K562 (cell line): ENCODE measurements around the gene LDB2. TPM values are rescaled to one million over a fixed set of nuclear protein-coding genes. Genes with fewer than 3 reads are reported as not detected.

Experiments
- ATAC-seq: fragments of 200-7000 bp; cut with Tn5 transposase; 3 replicates; pipeline ENCODE4 v1.9.1; 2020; ENCODE audit warnings: moderate library complexity
- BruUV-seq: library from RNA; stranded (reverse); fragments of 400-500 nt; replicated peaks from 2 replicates; lab custom pipeline; 2021; lab: Mats Ljungman, UMichigan
- CTCF ChIA-PET: fragments of 300-600 bp; formaldehyde crosslinking; extraction: SDS; loops from one replicate; lab custom pipeline; 2021; ENCODE audit warnings: low intra/inter-chr PET ratio; lab: Yijun Ruan, JAX
- POLR2A ChIA-PET: fragments of 300-600, 350-650 bp; sonication (Branson Sonifier 250); formaldehyde crosslinking; extraction: SDS; loops from one replicate; lab custom pipeline; 2021; ENCODE audit warnings: antibody characterized with exemption, inconsistent platforms; lab: Yijun Ruan, JAX
- DNase-seq, 4 experiments: peaks; one replicate each; pipeline versions ENCODE4 v3.0.0 to v3.0.0-alpha.2; 2011 to 2018; ENCODE audit warnings: low spot score in 3 of 4, mixed read lengths in 3 of 4; ENCODE audit errors: extremely low read depth in 1 of 4
- FAIRE-seq: peaks from 2 replicates; lab custom pipeline; 2011; peaks lifted over from hg19 to GRCh38; lab: Jason Lieb, UNC
- H2AFZ ChIP-seq: 2 replicates; pipeline ENCODE4 v1.6.0; 2011; ENCODE audit warnings: low read depth, low read length, control low read depth, inconsistent platforms
- H3K27ac ChIP-seq: fragments of 200-600 bp; 3 replicates; pipeline ENCODE4 v1.8.0; 2011; ENCODE audit warnings: low read depth, mild to moderate bottlenecking, control low read depth, inconsistent platforms, low read length, moderate library complexity, mixed read lengths; ENCODE audit errors: extremely low read depth
- H3K27me3 ChIP-seq, 2 experiments: fragments of 300-600 bp in 1 of 2; 2 replicates in 1 of 2; 3 replicates in 1 of 2; pipeline versions ENCODE4 v1.6.0 to v1.8.0; 2011; ENCODE audit warnings: inconsistent platforms in 2 of 2, low read length in 2 of 2, mild to moderate bottlenecking in 1 of 2, mixed read lengths in 1 of 2, moderate library complexity in 1 of 2; ENCODE audit not compliant: control insufficient read depth in 2 of 2, insufficient read depth in 2 of 2
- H3K36me3 ChIP-seq: fragments of 300-600 bp; 3 replicates; pipeline ENCODE4 v1.8.0; 2011; ENCODE audit warnings: mild to moderate bottlenecking, low read length, inconsistent platforms; ENCODE audit not compliant: control insufficient read depth, insufficient read depth
- H3K4me1 ChIP-seq, 2 experiments: fragments of 200-600 bp in 1 of 2; replicated peaks in 1 of 2; 2 replicates in 1 of 2; 3 replicates in 1 of 2; pipeline versions ENCODE4 v1.5.1 to v1.8.0; 2011; ENCODE audit warnings: inconsistent platforms in 2 of 2, low read length in 2 of 2, mild to moderate bottlenecking in 1 of 2, mixed read lengths in 1 of 2, moderate library complexity in 1 of 2; ENCODE audit not compliant: control insufficient read depth in 2 of 2, insufficient read depth in 2 of 2
- H3K4me2 ChIP-seq: 2 replicates; pipeline ENCODE4 v1.6.1; 2011; ENCODE audit warnings: low read length, control low read depth, inconsistent platforms, mixed read lengths; ENCODE audit not compliant: insufficient read depth
- H3K4me3 ChIP-seq: fragments of 200-600 bp; sonication (generic), shearing (Covaris generic); 2 replicates; pipeline ENCODE4 v1.5.1; 2016; ENCODE audit warnings: control low read depth, inconsistent platforms
- H3K79me2 ChIP-seq: fragments of 200-600 bp; 3 replicates; pipeline ENCODE4 v1.8.0; 2011; ENCODE audit warnings: low read length, inconsistent platforms; ENCODE audit not compliant: control insufficient read depth, insufficient read depth
- H3K9ac ChIP-seq, 2 experiments: 2 replicates each; pipeline versions ENCODE4 v1.6.0 to v1.6.1; 2011; ENCODE audit warnings: low read depth in 2 of 2, low read length in 2 of 2, control low read depth in 1 of 2, inconsistent platforms in 1 of 2, mild to moderate bottlenecking in 1 of 2, mixed read lengths in 1 of 2; ENCODE audit not compliant: insufficient read depth in 1 of 2
- H3K9me1 ChIP-seq: one replicate; pipeline ENCODE4 v1.6.0; 2011; ENCODE audit warnings: inconsistent platforms, mild to moderate bottlenecking, low read length, moderate library complexity; ENCODE audit not compliant: control insufficient read depth, insufficient read depth
- H3K9me3 ChIP-seq: replicated peaks from 2 replicates; pipeline ENCODE4 v1.5.1; 2011; ENCODE audit warnings: low read depth, low read length, inconsistent platforms; ENCODE audit not compliant: control insufficient read depth, insufficient read depth
- H4K20me1 ChIP-seq: replicated peaks from 2 replicates; pipeline ENCODE4 v1.6.1; 2011; ENCODE audit warnings: low read length, inconsistent platforms, mixed read lengths; ENCODE audit not compliant: control insufficient read depth, insufficient read depth
- ARID2 ChIP-seq: fragments of 450-650 bp; IDR thresholded peaks from 2 replicates; pipeline ENCODE4 v1.6.1; 2017; ENCODE audit warnings: antibody characterized with exemption, mild to moderate bottlenecking
- ASH1L ChIP-seq: fragments of 450-650 bp; IDR thresholded peaks from 2 replicates; pipeline ENCODE4 v1.6.1; 2018; ENCODE audit warnings: borderline replicate concordance, mild to moderate bottlenecking, low read depth; ENCODE audit not compliant: partially characterized antibody
- CCAR2 ChIP-seq: fragments of 200-400 bp; formaldehyde crosslinking; IDR thresholded peaks from 2 replicates; pipeline ENCODE4 v1.6.1; 2017; ENCODE audit warnings: mild to moderate bottlenecking, low read depth, low read length
- GATAD2A ChIP-seq: fragments of 450-650 bp; IDR thresholded peaks from 2 replicates; pipeline ENCODE4 v1.6.1; 2017
- MAFK ChIP-seq: IDR thresholded peaks from 2 replicates; pipeline ENCODE4 v1.6.1; 2011; ENCODE audit warnings: low read length, improper control_type of control experiment
- MBD2 ChIP-seq: sonication (generic); IDR thresholded peaks from 2 replicates; pipeline ENCODE4 v1.6.1; 2016; ENCODE audit warnings: low read depth, borderline replicate concordance
- MCM5 ChIP-seq: fragments of 450-650 bp; IDR thresholded peaks from 2 replicates; pipeline ENCODE4 v1.6.1; 2016; ENCODE audit warnings: low read depth
- MLX ChIP-seq, 2 experiments: fragments of 450-650 bp in 1 of 2; sonication (generic) in 1 of 2; formaldehyde crosslinking; conservative IDR thresholded peaks; 2 replicates each; pipeline versions ENCODE4 v1.4.0 to v1.8.1; 2020 to 2022; ENCODE audit warnings: mild to moderate bottlenecking in 1 of 2, missing genetic modification reagents in 1 of 2
- NRF1 ChIP-seq, 2 experiments: fragments of 450-650 bp; IDR thresholded peaks in 1 of 2; conservative IDR thresholded peaks in 1 of 2; 2 replicates each; pipeline ENCODE4 v1.6.1; 2014; ENCODE audit warnings: mild to moderate bottlenecking in 2 of 2
- NUFIP1 ChIP-seq: fragments of 450-650 bp; IDR thresholded peaks from 2 replicates; pipeline ENCODE4 v1.6.1; 2018; ENCODE audit not compliant: partially characterized antibody
- PRMT5 ChIP-seq: sonication (generic); formaldehyde crosslinking; IDR thresholded peaks from 2 replicates; pipeline ENCODE4 v1.5.0; 2020; ENCODE audit warnings: missing genetic modification reagents
- THAP12 ChIP-seq: fragments of 250-450 bp; sonication (Bioruptor Pico); IDR thresholded peaks from 2 replicates; pipeline ENCODE4 v1.9.0; 2021; ENCODE audit warnings: mild to moderate bottlenecking, inconsistent platforms
- ZNF174 ChIP-seq: fragments of 250-450 bp; sonication (Bioruptor Pico); IDR thresholded peaks from 2 replicates; pipeline ENCODE4 v1.4.0; 2020; ENCODE audit warnings: mild to moderate bottlenecking
- ZNF778 ChIP-seq: fragments of 450-650 bp; formaldehyde crosslinking; IDR thresholded peaks from 2 replicates; pipeline ENCODE4 v1.4.0; 2020; ENCODE audit warnings: mild to moderate bottlenecking, moderate library complexity
- WGBS: fragments of 100-300 bp; shearing (Covaris generic); methylation state at CpG from one replicate; pipeline ENCODE4 v1.1.6; 2016; ENCODE audit warnings: low coverage, mixed read lengths; ENCODE audit not compliant: insufficient coverage; ENCODE audit errors: missing lambda C conversion rate; 5-methylcytosine and 5-hydroxymethylcytosine counted together
- in situ Hi-C: fragments of 300-500 bp; cut with MboI; formaldehyde crosslinking; loops from 4 replicates; pipeline ENCODE4 v1.15.0; 2018; ENCODE audit warnings: inconsistent platforms, mixed read lengths
- intact Hi-C: fragments of 100-400 bp; cut with micrococcal nuclease; formaldehyde crosslinking; loops from 2 replicates; pipeline ENCODE4 v1.14.2; 2022
- polyA plus RNA-seq, 8 experiments: library from polyadenylated mRNA; depleted of rRNA in 4 of 8; stranded (reverse) in 5 of 8; unstranded in 3 of 8; fragments of >200 nt; fragmentation: Nextera tagmentation in 2 of 8; fragmentation: Illumina TruSeq in 1 of 8; extraction: Ambion mirVana in 2 of 8; extraction: Trizol in 1 of 8; gene quantifications; 2 replicates each; pipeline versions ENCODE4 v1.2.1 to v1.2.3, GENCODE V29; 2011 to 2014; ENCODE audit warnings: inconsistent platforms in 1 of 8, missing spikeins in 1 of 8
- total RNA-seq, 7 experiments: library from RNA; depleted of rRNA in 6 of 7; stranded (reverse); fragments of >200 nt in 6 of 7; fragmentation: Illumina TruSeq in 2 of 7; extraction: Trizol in 2 of 7; gene quantifications; 2 replicates each; pipeline versions ENCODE4 v1.2.1 to v1.2.3, GENCODE V29; 2011 to 2021; ENCODE audit warnings: low replicate concordance in 1 of 7
- TF ChIP-seq, protein P1 (sequence below): IDR thresholded peaks from 2 replicates; pipeline ENCODE4 v1.6.1; 2016; ENCODE audit warnings: missing genetic modification characterization, missing compliant biosample characterization

Gene LDB2
- total and polyA plus RNA-seq, 9 of the 15 experiments (the other 6 are each of a cell fraction or from before 2014, with no cell fraction given): 0.10 to 0.20 TPM; not detected in 7

- TF ChIP-seq ZNF778 (no peak), MLX (CRISPR knock-in tag; conservative IDR thresholded peaks at IDR 0.05) (no peak)
Measured at GRCh38 chr4:16900325-16900724, 1.9 kb upstream of the LDB2 start (continued).

- in situ Hi-C loops: no loop called here
- H4K20me1 ChIP-seq: no peaks in the 10 kb centered on the region
- no peaks in the 10 kb centered on the region for H3K79me2 ChIP-seq
- no peak for FAIRE-seq
- no peaks in the 10 kb centered on the region for H3K9me3 ChIP-seq
- H2AFZ ChIP-seq: no peak overlapping the region
- no peaks in the 10 kb centered on the region for H3K4me1 ChIP-seq
- H3K4me2 ChIP-seq: no peak overlapping the region
- H3K27ac ChIP-seq: no peak overlapping the region
- no peak overlapping the region for H3K4me3 ChIP-seq
- ATAC-seq: no peak
- H3K27me3 ChIP-seq: peaks cover 0 to 4% of the 10 kb centered on the region in 2 experiments; a peak in 1 of 5 replicates
- H3K9ac ChIP-seq: no peak overlapping the region
- 3% methylated on average over 7 of the region's 7 CpGs for WGBS
- ChIA-PET CTCF (no interaction called here), POLR2A (interaction anchor here (0.6 kb wide), 1 partner anchor 80 kb away, joined by 3 read pairs; no protein-coding TSS in a partner anchor)
- intact Hi-C loops: no loop called here
- H3K9me1 ChIP-seq: no peaks in the 10 kb centered on the region
- no peaks in the 10 kb centered on the region for H3K36me3 ChIP-seq
- no TSS peak for BruUV-seq
- no peak for DNase-seq
- TF ChIP-seq MCM5: no peak
- no peak for TF ChIP-seq ARID2
- TF ChIP-seq MBD2: no peak
- TF ChIP-seq NRF1 (conservative IDR thresholded peaks at IDR 0.05 in 1 of 2, IDR thresholded peaks at IDR 0.05 in 1 of 2): no peak
- TF ChIP-seq, protein P1, sequence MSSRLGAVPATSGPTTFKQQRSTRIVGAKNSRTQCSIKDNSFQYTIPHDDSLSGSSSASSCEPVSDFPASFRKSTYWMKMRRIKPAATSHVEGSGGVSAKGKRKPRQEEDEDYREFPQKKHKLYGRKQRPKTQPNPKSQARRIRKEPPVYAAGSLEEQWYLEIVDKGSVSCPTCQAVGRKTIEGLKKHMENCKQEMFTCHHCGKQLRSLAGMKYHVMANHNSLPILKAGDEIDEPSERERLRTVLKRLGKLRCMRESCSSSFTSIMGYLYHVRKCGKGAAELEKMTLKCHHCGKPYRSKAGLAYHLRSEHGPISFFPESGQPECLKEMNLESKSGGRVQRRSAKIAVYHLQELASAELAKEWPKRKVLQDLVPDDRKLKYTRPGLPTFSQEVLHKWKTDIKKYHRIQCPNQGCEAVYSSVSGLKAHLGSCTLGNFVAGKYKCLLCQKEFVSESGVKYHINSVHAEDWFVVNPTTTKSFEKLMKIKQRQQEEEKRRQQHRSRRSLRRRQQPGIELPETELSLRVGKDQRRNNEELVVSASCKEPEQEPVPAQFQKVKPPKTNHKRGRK (tag): no peak
- TF ChIP-seq CCAR2: no peak
- no peak for TF ChIP-seq ASH1L
- TF ChIP-seq THAP12 (CRISPR knock-in tag): no peak
- no peak for TF ChIP-seq ZNF174
- TF ChIP-seq NUFIP1: no peak
- TF ChIP-seq PRMT5 (CRISPR knock-in tag): no peak
- no peak for TF ChIP-seq GATAD2A
- TF ChIP-seq MAFK: no peak
Measured at GRCh38 chr4:16896881-16897750, 1.3 kb downstream of the LDB2 start.
